Brain microvascular endothelial cell (primary cell): ENCODE data around the gene PKD1.
A peak's percentile ranks its signal among the peaks of the same experiment; 100 is the strongest.
"Not testable (repeated sequence)": the region's sequence is repeated elsewhere in the genome, so short reads cannot be mapped to it uniquely, and the experiment has no call there.

Experiments
- DNase-seq: peaks from one replicate; pipeline ENCODE4 v3.0.0-alpha.2; 2020
- H3K27ac ChIP-seq: fragments of 250-450 bp; sonication (Bioruptor Pico); 2 replicates; pipeline ENCODE4 v1.5.1; 2020; ENCODE audit warnings: mild to moderate bottlenecking, moderate library complexity
- H3K27me3 ChIP-seq: fragments of 250-450 bp; sonication (Bioruptor Pico); replicated peaks from 2 replicates; pipeline ENCODE4 v1.5.1; 2020; ENCODE audit warnings: mild to moderate bottlenecking
- H3K36me3 ChIP-seq: fragments of 250-450 bp; sonication (Bioruptor Pico); replicated peaks from 2 replicates; pipeline ENCODE4 v1.5.1; 2020; ENCODE audit warnings: mild to moderate bottlenecking
- H3K4me3 ChIP-seq: 2 replicates; pipeline ENCODE4 v1.5.1; 2011; ENCODE audit warnings: low read depth, mild to moderate bottlenecking, control low read depth, low read length, moderate library complexity
- in situ Hi-C: cut with HindIII; loops from 2 replicates; pipeline ENCODE4 v1.10.0; 2017; ENCODE audit warnings: low sequenced_read_pairs, low pct_ligation_motif_present
- TF ChIP-seq, protein P1 (sequence below): IDR thresholded peaks from 2 replicates; pipeline ENCODE4 v1.5.1; 2011; ENCODE audit warnings: low read depth, mild to moderate bottlenecking, moderate library complexity, low read length, control low read depth, inconsistent platforms; ENCODE audit errors: missing control alignments

The PKD1 gene

DNA sequence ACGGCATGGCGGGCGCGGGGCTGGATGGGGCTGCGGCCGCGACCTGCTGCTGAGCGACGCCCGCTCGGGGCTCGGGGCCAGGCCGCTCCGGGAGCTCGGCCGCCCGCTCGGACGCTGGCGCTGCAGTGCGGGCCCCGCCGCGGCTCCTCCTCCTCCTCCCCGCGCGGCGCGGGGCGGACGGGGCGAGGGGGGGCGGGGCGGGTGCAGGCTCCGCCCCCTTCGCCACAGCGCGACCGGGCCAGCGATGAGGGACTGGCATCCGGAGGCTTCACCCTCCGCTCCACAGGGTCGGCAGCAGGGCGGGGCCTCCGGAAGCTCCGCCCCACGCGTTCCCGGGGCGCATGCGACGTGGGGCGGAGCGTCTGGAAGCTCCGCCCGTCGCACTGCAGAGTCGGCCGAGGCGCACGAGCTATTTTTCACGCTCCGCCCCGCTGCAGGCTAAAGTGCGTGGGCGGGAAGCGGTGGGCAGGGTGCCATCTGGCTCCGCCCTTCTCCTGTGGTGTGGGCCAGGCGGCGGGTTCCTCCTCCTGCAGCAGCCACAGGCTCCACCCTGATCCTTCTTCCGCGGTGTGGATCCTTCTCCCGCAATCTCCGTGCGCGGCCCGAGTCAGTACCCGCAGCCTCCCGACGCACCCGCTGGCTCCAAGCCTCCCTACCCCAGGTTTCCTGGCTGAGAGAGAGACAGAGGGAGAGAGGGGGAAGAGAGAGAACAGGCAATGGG is at the start of gene PKD1:
PKD1 (minus strand) TSS at position 129 of the 721 bp plus-strand sequence. CDS start 209 bp downstream, outside the sequence.
- peak; percentile 91 for DNase-seq
- H3K27ac ChIP-seq, H3K36me3 ChIP-seq, H3K27me3 ChIP-seq, in situ Hi-C loops: not testable (repeated sequence)
- peak within 1 kb of the TSS; percentile 56 for H3K4me3 ChIP-seq

DNA sequence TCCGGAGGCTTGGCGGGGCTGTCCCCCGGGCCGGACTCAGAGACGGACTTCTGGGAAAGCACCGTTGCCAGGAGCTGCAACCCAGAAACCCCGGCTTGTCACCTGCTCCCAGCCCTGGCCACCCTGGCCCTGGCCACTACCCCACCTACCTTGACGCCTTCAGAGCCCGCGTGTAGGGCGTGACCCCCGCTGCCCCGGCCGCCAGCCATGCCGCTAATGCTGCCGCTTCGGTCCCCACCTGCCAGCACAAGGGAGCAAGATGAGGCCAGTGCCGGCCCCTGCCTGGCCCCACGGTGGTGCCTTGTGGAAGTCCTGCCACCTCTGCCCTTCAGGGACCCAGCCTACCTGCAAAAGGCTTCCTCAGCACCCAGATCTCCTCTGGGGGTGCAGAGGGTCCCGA is 49.3 kb upstream of the PKD1 start:
- Histone ChIP-seq H3K36me3 (no peaks in the 10 kb centered on the region), H3K4me3 (no peak overlapping the region), H3K27ac (no peak overlapping the region), H3K27me3 (no peaks in the 10 kb centered on the region)
- in situ Hi-C loops, result no loop called here
- TF ChIP-seq, protein P1, sequence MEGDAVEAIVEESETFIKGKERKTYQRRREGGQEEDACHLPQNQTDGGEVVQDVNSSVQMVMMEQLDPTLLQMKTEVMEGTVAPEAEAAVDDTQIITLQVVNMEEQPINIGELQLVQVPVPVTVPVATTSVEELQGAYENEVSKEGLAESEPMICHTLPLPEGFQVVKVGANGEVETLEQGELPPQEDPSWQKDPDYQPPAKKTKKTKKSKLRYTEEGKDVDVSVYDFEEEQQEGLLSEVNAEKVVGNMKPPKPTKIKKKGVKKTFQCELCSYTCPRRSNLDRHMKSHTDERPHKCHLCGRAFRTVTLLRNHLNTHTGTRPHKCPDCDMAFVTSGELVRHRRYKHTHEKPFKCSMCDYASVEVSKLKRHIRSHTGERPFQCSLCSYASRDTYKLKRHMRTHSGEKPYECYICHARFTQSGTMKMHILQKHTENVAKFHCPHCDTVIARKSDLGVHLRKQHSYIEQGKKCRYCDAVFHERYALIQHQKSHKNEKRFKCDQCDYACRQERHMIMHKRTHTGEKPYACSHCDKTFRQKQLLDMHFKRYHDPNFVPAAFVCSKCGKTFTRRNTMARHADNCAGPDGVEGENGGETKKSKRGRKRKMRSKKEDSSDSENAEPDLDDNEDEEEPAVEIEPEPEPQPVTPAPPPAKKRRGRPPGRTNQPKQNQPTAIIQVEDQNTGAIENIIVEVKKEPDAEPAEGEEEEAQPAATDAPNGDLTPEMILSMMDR, result no peak
- no peak for DNase-seq

DNA sequence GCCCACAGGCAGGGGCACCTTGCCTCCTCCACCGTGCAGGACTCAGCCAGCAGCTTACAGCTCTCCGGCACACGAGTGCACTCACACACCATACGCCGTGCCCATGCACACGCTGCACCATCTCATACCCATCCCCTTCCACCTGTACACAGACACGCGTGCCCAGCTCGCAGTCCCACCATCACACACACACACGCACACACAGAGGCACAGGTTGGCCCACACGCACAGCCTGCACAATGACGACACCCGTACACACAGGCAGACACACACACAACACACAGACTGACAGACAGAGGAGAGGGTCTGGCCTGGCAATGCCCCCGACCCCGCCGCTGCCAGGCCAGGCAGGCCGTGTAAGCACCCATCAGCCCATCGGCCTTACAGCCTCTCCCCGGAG is 48.6 kb upstream of the PKD1 start:
- DNase-seq, result no peak
- no peak overlapping the region for H3K27ac ChIP-seq
- in situ Hi-C loops, result no loop called here
- TF ChIP-seq, protein P1, result no peak
- no peaks in the 10 kb centered on the region for H3K27me3 ChIP-seq
- no peak overlapping the region for H3K4me3 ChIP-seq
- H3K36me3 ChIP-seq, result no peaks in the 10 kb centered on the region

DNA sequence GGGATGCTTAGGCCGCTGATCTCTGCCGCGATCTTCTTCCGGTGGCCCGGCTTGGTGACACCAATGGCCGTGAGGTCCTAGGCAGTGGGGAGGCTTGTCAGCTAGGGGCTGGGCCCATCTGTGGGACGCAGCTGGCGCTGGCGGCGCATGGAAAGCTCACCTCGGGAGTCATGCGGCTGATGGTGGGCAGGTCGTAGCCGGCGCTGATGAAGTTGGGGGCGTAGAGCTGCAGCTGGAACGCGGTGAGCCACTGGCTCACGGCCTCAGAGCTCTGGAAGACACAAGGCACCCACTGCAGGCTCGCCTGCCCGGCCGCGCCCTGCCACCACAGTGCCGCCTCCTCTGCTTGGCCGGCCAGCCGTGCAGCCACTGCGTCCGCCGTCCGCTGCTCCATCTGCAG is 48.0 kb upstream of the PKD1 start:
- DNase-seq, result no peak
- TF ChIP-seq, protein P1, result no peak
- Histone ChIP-seq H3K27ac (no peak overlapping the region), H3K36me3 (no peaks in the 10 kb centered on the region), H3K27me3 (no peaks in the 10 kb centered on the region), H3K4me3 (no peak overlapping the region)
- in situ Hi-C loops, result no loop called here

DNA sequence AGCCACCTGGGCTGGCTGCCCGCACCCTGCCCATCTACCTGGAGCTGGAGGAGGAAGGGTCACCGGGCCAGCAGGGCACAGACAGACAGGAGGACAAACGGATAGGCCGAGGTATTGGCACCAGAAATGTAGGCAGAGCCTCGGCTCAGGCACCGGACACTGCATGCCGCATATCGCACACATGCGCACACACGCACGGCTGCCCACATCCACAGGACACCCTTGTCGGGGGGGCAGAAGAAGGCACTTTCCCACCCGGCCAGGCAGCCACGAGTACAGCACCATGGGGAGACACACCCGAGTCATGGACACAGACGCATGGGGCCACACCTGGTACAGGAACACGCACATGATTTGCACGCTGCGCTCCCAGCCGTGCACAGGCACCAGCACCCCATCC is 46.3 kb upstream of the PKD1 start:
- Histone ChIP-seq H3K4me3 (no peak overlapping the region), H3K27ac (no peak overlapping the region), H3K36me3 (peaks cover 12% of the 10 kb centered on the region), H3K27me3 (no peaks in the 10 kb centered on the region)
- TF ChIP-seq, protein P1, result no peak
- DNase-seq, result no peak
- in situ Hi-C loops, result no loop called here

DNA sequence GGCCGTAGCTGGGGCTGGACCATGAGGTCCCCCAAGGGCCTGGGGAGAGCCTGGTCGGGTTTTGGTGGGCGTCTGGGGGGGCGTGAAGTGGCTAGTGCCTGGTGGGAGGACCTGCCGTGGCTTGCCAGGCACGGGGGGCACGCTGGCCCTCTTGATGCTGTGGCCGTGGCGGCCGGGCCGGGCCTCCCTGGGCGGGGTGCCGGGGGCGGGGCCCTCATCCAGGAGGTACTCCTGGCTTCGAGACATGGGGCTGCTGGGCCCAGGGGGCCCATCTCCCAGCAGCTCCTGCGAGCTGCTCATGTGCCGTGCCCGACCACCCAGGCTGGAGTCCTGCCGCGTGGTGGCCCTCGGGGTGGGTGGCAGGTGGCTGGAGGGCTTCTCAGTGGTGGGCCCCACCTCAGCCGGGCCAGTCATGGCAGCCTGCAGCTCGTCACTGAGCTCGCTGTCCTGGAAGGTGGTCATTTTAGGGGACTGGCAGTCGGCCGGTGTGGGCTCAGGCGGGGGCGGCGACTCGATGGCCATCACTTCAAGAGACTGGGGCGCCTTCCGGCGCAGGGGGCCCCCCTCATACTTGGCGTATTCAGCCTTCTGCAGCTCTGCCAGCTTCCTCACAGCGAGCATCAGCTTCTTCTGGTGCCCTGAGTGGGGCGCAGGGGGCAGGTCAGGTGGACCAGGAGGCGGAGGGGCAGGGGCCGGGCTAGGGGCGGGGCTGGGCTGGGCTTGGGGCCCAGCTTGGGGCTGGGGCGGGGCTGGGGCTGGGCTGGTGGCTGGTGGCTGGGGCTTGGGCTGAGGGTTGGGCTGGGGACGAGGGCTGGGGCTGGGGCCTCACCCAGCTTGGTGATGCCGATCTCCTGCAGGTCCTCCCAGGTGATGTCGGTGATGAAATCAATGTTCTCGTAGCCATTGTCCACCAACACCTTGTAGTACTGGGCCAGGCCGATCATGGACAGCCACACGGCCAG is 45.5 kb upstream of the PKD1 start:
- peaks cover 17% of the 10 kb centered on the region for H3K36me3 ChIP-seq
- no peak overlapping the region for H3K27ac ChIP-seq
- no peak for DNase-seq
- H3K4me3 ChIP-seq, result no peak overlapping the region
- TF ChIP-seq, protein P1, result no peak
- in situ Hi-C loops, result no loop called here
- H3K27me3 ChIP-seq, result no peaks in the 10 kb centered on the region
